ENCODE results near the gene TSFM.

GRCh38 chr12:57745485-57745881 lies 37.1 kb upstream of the TSFM start:
- TF ChIP-seq CTCF (IDR thresholded peaks at IDR 0.05) (no peak), ZFX (IDR thresholded peaks at IDR 0.05; ENCODE audit: borderline replicate concordance) (no peak)

Data from 22Rv1 (cell line).